C1 segment of cervical spinal cord (tissue), 14 donors: ENCODE measurements around the gene CXorf49.
"Not testable (repeated sequence)": the region's sequence is repeated elsewhere in the genome, so short reads cannot be mapped to it uniquely, and the experiment has no call there.

Experiments used
- DNase-seq, 14 donors: peaks; one replicate each; lab custom pipeline; 2025; lab: John Stamatoyannopoulos, UW

CXorf49 gene

GRCh38 chrX:71718185-71718584 lies at the start of gene CXorf49:
Gene CXorf49 (minus strand): TSS chrX:71718285. CDS start chrX:71718151, 134 bp downstream.
- DNase-seq: not testable (repeated sequence)

DNA sequence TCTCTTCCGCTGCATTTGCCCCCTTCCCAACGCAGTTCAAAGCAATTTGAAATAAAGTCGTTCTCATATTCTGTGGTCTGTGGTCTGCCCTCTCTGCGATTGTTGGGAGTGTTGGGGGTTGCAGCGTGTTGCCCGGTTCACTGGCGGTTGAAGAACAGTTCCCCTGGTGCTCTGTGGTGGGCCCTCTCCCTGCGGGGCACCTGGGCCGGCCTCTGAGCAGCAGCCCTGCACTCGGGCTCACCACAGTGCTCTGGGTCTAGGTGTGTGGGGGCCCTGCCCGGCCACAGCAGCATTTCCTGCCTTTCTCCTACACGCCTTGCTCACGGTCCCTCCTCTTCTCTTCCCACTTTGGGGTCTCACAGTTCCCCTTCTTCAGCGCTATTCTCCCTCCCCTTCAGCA lies 49.0 kb upstream of the CXorf49 start:
- DNase-seq: not testable (repeated sequence)

DNA sequence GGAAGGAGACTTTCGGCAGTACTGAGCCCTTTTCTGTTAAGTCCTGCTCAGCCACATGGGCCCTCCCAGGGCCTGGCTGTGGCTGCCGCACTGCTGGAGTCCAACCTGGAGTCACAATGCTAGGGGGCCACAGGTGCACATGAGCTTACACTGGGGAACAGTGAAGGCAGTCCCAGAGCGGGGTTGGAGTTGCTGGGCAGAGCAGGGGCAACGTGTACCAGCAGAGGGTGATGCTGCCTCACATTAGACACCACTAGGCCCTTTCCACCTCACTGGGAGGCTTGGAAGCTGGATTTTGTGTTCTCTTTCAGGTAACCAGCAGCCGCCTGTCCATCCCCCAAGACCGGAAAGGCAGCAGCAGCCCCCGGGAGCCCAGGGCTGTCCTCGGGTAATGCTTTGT lies 47.5 kb upstream of the CXorf49 start:
- not testable (repeated sequence) for DNase-seq

- not testable (repeated sequence) for DNase-seq
Measured at GRCh38 chrX:71764832-71765231, 46.7 kb upstream of the CXorf49 start.

- not testable (repeated sequence) for DNase-seq
Measured at GRCh38 chrX:71763049-71763448, 45.0 kb upstream of the CXorf49 start, which contains the start of gene CXorf49B. Gene CXorf49B (plus strand): TSS chrX:71763349. CDS start chrX:71763424, 75 bp downstream.

DNA sequence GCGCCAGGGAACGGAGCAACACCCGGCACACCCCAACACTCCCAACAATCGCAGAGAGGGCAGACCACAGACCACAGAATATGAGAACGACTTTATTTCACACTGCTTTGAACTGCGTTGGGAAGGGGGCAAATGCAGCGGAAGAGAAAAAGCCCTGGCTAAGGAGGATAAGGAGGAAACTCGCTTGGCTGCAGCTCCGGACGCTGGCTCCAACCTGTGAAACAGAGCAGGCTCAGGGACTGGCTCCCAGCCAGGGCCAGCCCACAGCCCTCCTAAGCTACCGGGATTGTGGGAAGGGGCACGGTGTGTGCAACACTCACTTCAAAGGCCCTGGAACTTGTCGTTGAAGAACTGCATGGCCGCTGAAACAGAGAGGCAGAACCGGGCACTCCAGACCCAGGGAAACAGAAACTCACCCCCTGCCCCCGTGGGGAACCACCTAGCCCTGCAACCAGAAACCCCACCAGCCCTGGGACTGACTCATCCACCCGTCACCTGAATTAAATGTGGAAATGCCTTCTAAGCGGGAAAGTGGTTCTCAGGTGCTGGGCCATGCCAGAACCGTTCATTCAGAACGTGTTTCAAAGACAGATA lies 42.7 kb upstream of the CXorf49 start:
- not testable (repeated sequence) for DNase-seq

DNA sequence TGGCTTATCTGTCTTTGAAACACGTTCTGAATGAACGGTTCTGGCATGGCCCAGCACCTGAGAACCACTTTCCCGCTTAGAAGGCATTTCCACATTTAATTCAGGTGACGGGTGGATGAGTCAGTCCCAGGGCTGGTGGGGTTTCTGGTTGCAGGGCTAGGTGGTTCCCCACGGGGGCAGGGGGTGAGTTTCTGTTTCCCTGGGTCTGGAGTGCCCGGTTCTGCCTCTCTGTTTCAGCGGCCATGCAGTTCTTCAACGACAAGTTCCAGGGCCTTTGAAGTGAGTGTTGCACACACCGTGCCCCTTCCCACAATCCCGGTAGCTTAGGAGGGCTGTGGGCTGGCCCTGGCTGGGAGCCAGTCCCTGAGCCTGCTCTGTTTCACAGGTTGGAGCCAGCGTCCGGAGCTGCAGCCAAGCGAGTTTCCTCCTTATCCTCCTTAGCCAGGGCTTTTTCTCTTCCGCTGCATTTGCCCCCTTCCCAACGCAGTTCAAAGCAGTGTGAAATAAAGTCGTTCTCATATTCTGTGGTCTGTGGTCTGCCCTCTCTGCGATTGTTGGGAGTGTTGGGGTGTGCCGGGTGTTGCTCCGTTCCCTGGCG lies 2.3 kb upstream of the CXorf49 start:
- DNase-seq: not testable (repeated sequence)

DNA sequence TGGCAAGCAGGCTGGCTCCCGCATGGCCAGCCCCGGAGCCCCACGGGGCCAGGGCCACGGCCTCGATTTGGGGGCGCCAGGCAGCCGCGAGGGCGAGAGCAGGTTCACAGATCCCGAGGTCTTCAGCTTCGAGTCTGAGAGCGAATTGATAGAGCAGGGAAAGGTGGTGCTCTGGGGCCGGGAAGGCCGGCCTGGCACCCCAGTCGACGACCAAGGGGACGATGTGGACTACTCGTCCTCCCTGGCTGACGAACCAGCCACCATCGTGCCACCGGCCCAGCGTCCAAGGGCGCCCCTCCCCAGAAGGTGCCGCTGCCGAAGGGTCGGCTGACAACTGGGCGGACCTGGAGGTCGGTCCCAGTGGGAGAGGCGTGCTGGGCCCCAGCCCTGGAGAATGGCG lies 1.1 kb upstream of the CXorf49 start:
- not testable (repeated sequence) for DNase-seq

DNA sequence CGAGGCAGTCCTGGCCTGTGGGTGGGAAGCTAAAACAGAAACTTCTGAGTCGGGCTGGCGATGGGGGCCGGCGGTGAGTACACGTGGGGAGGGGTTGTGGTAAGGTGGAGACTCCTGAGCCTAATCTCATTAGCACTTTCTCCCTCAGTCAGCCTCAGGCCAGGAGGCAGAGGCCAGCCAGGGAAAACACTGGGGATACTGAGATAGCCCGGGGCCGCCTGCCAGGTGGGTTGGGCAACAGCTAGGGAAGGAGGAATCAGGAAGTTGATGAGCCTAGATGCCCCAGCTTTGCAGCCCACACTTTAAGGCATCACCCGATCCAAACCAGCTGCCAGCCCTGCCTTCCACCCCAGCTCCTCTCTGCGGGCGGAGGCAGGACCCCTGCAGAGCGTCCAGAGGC lies 1.8 kb downstream of the CXorf49 start:
- DNase-seq: not testable (repeated sequence)

DNA sequence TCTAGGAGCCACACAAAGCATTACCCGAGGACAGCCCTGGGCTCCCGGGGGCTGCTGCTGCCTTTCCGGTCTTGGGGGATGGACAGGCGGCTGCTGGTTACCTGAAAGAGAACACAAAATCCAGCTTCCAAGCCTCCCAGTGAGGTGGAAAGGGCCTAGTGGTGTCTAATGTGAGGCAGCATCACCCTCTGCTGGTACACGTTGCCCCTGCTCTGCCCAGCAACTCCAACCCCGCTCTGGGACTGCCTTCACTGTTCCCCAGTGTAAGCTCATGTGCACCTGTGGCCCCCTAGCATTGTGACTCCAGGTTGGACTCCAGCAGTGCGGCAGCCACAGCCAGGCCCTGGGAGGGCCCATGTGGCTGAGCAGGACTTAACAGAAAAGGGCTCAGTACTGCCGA lies 2.5 kb downstream of the CXorf49 start:
- not testable (repeated sequence) for DNase-seq

GRCh38 chrX:71714064-71714463 lies 4.0 kb downstream of the CXorf49 start:
- DNase-seq: not testable (repeated sequence)

- not testable (repeated sequence) for DNase-seq
Measured at GRCh38 chrX:71702853-71703252, 15.2 kb downstream of the CXorf49 start.

DNA sequence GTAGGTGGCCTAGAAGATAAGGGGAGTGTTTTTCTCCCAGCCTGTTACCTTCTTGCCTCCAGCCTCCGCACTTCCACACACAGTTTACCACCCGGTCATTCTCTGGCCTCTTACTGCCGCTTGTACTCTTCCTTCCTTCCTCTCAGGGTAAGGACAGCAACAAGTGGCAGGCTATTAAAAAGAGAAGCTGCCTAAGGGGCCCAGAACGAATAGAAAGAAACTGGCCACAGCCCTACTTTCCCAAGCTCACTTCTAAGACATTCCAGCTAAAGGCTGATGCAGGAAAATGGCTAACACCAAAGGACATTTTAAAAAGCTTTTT lies 19.1 kb downstream of the CXorf49 start:
- not testable (repeated sequence) for DNase-seq

GRCh38 chrX:71698299-71699022 lies 19.6 kb downstream of the CXorf49 start:
- DNase-seq: not testable (repeated sequence)

GRCh38 chrX:71697466-71698298 lies 20.4 kb downstream of the CXorf49 start:
- not testable (repeated sequence) for DNase-seq

- not testable (repeated sequence) for DNase-seq
Measured at GRCh38 chrX:71696641-71697465, 21.2 kb downstream of the CXorf49 start.

DNA sequence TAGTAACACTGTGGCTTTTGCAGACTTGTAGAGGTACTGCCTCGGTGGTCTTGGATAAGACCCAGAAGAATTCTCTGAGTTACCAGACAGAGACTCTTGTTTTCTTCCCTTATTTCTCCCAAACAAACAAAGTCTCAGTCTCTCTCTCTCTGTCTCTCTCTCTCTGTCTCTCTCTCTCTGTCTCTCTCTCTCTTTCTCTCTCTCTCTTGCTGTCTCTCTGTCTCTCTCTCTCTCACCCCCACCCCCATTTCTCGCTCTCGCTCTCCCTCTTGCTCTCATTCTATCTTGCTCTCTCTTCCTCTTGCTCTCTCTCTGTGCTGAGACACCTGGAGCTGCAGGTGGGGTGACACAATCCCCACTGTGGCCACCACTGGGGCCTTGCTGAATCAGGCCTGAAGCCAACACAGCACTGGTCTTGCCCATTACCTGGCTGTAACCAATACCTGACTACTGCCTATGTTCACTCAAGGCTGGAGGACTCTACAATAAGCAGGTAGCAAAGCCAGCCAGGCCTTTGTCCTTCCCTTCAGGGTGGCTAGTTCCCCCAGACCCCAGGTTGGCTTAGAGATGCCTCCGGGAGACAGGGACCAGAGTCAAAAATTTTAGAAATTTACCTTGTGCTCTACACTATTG lies 38.4 kb downstream of the CXorf49 start:
- DNase-seq: no peak

- not testable (repeated sequence) for DNase-seq
Measured at GRCh38 chrX:71677195-71677594, 40.9 kb downstream of the CXorf49 start.

DNA sequence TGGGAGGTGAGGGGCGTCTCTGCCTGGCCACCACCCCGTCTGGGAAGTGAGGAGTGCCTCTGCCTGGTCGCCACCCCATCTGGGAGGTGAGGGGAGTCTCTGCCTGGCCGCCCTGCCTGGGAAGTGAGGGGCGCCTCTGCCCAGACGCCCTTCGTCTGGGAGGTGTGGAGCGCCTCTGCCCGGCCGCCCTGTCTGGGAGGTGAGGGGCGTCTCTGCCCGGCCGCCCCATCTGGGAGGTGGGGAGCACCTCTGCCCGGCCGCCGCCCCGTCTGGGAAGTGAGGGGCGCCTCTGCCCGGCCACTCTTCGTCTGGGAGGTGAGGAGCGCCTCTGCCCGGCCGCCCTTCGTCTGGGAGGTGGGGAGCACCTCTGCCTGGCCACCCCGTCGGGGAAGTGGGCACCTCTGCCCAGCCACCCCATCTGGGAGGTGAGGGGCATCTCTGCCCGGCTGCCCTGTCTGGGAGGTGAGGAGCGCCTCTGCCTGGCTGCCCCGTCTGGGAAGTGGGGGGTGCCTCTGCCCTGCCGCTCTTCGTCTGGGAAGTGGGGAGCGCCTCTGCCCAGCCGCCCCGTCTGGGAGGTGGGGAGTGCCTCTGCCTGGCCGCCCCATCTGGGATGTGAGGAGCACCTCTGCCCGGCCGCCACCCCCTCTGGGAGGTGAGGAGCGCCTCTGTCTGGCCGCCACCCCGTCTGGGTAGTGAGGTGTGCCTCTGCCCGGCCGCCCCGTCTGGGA lies 41.9 kb downstream of the CXorf49 start:
- not testable (repeated sequence) for DNase-seq

GRCh38 chrX:71675636-71676035 lies 42.4 kb downstream of the CXorf49 start:
- DNase-seq: not testable (repeated sequence)
